SH-SY5Y (cell line): ENCODE data around the gene EIF2B2.

Experiments used
- GATA2 ChIP-seq: IDR thresholded peaks from 2 replicates; pipeline ENCODE4 v1.6.1; 2011; ENCODE audit warnings: mild to moderate bottlenecking, low read depth, low read length
- GATA3 ChIP-seq: IDR thresholded peaks from 2 replicates; pipeline ENCODE4 v1.6.1; 2011; ENCODE audit warnings: low read depth, mild to moderate bottlenecking, low read length, moderate library complexity

Gene EIF2B2

DNA sequence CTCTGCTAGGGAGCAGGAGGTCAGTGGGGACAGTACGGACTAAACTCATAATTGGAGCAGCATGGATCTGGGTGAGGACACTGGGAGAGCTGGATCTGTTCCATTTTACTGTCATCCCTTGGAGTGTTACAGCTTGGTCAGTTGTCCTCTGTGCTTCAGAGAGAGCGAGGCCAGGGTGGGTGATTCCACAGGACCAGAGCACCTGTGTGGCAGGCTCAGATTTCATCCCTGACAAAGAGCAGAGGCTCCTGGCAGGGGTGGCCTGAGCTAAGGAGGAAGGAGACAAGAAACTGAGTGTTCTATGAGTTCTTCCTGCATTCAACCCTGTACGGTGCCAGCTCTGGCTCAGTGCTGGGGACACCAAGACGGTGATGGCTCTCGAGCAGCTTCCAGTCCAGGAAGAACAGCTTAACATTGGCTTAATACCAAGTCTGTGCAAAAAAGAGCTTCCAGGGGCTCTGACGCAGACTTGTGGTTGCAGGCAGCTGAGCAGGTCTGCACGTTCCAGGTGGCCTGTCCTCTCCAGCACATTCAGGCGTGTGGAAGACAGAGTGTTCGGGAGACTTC, 38.9 kb upstream of the EIF2B2 start:
- no peak for TF ChIP-seq GATA3
- no peak for TF ChIP-seq GATA2

DNA sequence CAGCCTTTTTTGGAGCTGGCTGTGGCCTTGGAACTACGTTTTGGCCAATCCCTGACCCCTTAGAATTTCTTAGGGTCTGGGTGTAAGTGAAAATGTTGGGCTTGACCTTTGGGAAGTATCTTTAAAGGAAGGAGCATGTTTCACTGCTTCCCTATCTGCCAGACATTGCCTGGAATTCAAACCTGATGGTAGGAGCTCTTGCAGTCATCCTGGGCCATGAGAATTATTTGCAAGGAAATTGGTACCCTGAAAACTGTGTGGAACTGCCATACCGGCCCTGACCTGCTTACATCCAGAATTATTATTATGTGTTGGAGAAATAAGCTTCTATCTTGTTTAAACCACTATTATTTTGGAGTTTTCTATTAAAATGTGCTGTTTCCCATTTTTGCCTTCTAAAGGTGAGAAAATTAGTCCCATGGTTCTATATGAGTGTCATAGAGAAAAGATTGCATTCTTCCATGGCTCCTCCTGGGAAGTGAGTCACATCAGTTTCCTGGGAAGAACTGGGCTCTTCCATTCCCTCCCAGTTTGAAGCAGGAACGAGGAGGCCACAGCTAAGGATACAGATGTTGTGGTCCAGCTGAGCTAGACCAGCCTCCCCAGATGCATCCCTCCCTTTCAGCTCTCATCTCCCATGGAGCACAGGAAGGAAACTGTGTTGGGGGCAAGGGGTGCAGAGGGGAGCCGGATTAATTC, 37.8 kb upstream of the EIF2B2 start:
- no peak for TF ChIP-seq GATA2
- TF ChIP-seq GATA3 = no peak

DNA sequence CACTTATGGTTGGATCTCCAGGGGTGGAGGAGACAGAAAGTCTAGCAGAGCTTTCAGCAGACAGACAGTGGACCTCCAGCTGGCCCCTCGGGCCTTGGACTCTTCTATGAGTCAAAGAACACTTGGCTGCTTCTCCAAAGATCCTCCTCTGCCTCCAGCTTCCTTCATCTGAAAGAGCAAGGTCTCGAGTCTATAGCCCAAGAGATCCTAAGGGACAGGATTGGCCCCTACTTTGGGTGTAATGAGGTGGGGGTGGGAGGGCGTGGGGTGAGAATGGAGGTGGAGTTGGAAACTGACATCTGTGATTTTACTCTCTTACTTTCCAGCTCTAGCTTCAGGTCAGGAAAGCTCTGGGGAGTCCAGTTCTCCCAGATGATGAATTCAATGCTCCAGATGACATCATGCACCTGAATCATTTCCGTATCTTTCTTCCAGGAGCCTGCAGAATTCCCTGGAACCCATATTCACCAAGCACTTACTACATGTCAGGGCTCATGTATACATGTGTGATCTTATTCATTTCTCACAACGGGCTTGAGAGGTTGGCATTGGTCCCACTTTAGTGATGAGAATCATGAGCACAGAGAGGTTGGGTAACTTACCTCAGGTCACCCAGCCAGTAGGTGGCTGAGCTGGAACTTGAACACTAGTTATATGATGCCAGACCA, 37.1 kb upstream of the EIF2B2 start:
- TF ChIP-seq GATA2 = no peak
- no peak for TF ChIP-seq GATA3

DNA sequence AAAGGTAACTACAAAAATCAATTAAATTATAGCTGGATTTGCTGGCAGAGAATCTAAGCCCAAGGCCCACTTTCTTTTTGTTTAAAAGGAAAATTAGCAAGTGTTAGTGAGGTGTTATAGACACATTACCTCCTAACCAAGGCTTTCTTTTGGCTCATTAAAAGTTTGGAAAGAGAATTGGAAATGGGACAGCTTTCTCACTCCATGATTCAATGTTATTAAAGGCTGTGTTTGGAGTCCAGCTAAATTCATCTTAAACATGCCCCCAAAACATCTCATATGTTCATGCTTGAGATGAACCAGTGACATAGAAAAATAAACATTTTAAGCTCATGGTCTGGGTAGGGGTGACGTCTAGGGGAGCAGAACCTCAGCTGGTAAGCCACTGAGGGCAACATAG, 33.9 kb upstream of the EIF2B2 start:
- TF ChIP-seq GATA2 (no peak), GATA3 (no peak)

DNA sequence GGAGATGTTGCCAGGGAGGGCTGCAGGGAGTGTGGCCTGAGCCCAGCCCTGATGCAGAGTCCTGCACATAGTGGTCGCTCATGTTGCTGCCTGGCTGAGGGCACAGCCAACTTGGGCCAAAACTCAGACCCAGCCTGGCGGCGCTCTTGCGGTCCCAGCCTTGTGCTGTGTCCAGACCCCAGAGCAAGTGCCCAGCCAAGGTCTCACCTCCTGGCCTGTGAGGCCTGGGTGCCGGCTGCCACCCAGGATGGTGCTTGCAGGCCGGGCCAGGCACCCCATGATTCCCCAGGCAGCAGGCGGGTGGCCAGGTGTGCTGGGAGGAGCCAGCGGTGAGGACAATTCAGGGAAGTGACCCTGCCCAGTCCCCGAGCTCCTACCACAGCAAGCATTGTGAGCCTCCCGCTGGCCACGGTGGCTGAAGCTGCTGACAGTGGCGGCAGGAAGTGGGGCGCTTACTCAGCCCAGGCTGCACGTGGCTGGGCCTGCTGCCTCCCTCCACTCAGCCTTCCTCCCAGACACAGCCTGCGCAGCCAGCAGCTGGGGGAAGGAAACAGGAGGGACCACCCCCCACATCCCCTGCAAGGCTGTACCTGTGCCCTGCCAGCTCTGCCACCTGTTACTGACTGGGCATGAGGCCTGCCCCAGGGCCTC, 29.6 kb upstream of the EIF2B2 start:
- TF ChIP-seq GATA2 (no peak), GATA3 (no peak)

DNA sequence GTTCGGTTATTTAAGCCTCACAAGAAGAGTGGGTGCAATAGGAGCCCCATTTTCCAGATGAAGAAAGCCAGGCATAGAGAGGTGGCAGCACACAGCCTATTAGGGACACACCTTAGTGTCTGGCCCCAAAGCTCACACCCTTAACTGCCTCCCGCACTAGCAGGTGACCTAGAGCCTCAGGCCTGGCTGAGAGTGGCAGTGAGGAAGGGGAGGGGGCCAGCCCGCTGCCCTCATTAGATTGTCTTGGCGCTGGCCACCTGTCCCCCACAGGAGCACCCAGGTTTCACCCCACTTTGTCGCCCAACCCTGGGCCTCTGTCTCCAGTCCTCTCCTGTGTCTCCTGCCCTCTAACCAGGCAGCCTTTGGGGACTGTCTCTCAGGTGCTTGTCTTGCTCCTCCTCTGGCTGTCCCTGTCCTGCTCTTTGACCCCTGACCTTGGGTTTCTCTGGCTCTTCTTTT, 28.8 kb upstream of the EIF2B2 start:
- no peak for TF ChIP-seq GATA3
- no peak for TF ChIP-seq GATA2

DNA sequence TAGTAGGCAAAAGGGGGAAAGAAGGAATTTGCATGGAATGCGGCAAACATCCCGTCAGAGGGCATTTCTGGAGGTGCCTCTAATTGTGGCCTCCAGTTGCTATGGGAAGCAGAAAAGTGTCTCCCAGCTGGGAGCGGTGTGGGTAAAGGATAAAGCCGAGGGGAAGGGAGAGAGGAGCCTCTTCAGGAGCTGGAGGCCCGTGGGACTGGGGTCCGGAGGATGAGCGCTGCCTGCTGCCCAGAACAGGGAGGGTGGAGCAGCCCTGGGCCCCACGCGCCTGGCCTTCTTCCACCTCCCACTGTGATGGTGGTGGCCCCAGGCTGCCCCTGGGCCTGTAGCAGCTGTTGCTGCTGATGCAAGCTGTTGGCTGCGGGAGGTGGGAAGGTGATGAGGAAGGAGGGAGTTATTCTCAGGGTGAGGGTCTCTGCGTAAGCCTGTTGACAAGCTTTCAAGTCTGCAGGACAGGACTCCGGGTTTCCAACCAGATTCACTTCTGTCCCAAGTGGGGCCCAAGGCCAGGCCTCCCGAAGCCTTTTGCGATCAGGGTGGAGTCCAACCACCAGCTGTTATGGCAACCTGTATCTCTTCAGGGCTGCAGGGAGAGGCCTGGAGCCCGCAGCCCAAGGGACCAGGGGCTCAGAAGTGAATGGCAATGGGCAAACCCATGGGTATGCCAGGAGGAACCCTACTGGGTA, 28.2 kb upstream of the EIF2B2 start:
- TF ChIP-seq GATA3 = no peak
- TF ChIP-seq GATA2 = no peak

DNA sequence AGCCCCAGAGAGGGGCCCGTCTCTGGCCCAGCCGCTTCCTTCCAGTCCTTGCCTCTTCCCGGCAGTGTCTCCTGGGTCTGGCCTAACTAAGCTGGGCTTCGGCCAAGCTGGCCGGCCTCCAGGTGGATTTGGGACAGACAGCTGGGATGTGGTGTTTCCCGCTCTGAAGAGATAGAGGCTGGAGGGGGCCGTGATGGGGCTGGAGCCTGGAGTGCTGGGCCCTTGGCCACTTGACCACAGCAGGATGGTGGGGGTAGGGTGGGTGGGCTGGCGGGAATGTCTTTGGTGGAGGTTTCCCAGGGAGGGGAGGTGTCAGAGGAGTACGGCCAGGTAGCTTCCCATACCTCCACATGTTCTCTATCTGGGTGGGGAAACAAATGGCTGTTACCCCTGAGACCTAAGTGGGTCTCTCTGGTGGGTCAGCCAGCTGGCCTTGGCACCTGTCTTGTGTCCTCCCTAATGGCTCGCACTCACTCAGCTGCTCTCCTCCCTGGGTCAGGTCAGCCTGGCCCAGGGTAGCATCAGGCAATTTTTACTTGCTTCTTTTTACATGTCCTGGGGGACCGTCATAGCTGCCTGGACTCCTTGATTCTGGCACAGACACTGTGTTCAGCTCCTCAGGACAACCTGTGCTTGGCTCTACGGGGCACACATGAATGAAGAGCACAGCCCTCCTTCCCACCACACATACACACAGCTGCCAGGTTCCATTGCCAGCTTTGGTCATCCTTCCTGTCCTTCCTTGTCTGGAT, 27.5 kb upstream of the EIF2B2 start:
- TF ChIP-seq GATA2 (no peak), GATA3 (no peak)

DNA sequence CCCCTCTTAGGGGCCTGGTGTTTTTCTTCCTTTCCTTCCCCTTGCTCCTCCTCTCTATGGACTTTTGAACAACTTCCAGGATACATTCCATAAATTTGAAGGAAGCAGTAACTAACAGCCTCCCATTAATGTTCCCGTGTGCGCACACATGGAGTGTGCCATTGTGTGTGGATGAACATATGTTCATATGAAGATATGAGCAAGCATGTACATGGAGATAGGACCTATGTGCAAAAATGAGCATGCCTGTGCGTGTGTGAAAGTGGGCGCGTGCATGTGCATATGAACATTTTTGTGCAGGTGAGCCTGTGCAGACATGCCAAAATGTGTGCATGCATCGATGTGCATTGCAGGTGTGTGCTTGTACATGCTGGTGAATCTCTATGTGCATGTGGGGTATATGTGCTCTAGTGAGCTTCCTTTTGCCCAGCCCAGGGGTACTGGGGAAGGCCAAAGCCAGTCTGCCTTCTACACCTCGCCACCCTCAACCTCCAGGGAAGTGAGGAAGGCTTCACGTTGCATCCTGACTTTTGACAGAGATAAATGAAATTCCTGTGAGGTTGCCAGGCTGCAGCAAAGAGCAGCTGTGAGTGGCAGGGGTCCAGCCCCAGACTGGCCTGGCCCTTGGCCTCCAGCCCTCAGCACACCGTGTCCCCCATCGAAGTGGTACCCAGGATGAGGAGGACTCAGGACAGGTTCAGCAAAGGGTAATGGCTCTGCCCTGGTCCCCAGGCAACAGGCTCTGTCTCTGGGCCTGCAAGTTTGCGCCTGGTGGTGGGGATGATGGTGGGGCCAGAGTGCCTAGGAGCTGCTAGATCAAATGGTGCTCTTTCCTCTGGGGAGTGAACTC, 26.2 kb upstream of the EIF2B2 start:
- no peak for TF ChIP-seq GATA3
- no peak for TF ChIP-seq GATA2

DNA sequence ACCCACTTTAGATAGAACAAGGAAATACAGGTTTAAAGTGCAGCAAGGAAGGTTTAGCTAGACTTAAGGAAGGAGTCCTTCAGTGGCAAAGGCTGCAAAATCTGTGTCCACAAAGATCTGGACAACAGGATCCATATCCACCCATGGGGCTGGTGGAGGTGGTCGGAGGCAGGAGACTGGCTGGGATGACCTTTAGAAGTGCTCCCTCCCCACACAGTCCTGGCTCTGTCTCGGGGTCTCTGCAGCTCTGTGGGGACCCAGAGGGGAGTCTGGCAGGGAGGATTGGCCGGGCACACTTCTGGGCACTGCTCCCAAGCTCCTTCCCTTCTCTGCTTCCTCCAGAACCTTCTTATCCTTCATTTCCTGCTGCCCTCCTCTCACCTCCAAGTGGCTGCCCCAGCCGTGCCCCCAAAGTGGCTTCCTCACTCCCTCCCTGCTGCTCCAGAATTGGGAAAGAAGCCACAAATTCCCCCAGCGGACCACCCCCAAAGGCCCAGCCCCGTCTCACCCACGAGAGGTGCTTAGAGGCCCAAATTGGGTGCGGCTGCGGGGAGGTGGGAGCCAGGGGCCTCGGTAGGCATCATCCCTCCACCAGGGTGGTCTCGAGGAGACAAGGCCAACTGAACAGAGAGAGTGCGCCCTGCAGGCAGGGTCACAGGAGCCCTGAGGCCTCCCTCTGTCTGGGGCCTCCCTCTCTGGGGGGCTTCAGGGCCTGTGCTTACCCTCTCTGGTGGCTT, 25.4 kb upstream of the EIF2B2 start:
- TF ChIP-seq GATA3 = no peak
- TF ChIP-seq GATA2 = no peak

DNA sequence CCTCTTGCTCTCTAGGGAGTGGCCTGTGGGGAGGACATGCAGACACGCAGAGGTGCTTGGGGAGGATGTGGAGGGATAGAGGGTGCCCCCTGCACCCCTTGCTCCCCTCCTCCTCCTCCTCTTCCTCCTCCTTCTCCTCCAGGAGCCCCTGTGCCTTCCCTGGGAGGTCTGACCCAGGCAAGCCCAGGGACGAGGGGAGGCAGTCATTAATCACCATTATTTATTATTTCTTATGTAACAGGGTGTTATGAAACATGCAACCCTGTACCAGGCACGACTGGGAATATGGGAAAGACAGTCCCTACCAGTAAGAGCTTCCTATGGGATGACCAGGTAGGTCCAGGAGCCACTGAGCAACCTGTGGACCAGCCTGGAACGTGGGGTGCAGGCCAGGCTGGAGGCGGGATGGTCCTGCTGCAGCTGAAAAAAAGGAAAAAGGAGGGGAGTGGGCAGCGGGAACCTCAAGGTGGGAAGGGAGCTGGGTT, 24.8 kb upstream of the EIF2B2 start:
- TF ChIP-seq GATA2 (no peak), GATA3 (no peak)

DNA sequence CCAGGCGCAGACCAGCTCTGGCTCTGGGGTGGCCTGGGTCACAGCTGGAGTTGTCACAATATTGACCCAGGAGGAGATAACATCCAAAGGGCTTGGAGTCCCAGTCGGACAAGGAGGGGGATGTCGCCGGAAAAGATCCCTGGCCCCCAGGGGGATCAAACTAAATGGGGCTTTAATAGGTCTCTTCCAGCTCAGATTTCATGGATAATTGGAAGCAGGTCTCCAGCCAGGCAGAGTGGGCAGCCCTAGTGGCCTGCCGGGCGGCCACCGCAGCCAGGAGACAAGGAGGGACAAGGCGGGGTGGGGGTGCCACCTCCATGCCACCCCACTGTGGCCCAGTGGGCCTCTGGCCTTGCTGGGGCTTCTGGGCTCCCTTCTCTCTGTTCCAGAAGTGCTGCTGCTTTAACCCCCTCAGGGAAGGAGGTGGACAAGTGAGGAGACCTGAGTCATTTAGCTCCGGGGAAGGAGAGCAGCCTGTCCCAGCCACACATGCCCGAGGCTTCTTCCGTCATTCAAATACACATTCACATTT, 24.2 kb upstream of the EIF2B2 start:
- TF ChIP-seq GATA3 = no peak
- TF ChIP-seq GATA2 = peak; percentile 95

DNA sequence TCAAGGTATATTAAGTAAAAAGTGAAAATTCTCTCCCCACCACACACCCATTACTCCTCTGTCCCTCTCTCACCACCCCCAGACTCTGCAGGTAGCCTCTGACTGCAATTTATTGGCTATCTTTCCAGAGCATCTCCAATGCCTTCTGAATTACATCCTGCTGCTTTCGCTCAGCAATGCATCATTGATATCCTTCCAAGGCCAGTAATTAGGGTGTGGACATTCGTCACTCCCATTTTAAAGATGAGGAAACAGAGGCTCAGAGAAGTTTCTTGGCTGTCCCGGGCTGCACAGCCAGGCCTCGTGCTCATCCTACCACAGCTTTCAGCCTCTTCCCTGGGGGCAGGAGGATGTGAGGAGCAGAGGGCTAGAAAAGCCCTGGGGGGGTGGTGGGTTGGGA, 23.7 kb upstream of the EIF2B2 start:
- TF ChIP-seq GATA3 = peak; percentile 85; the same call in 1 of the 2 replicates
- TF ChIP-seq GATA2 = peak; percentile 92
